SK-N-SH (cell line): ENCODE data around the gene TRIP10. TPM values are rescaled to one million over a fixed set of nuclear protein-coding genes. Genes with fewer than 3 reads are reported as not detected.
"Not testable (repeated sequence)": the region's sequence is repeated elsewhere in the genome, so short reads cannot be mapped to it uniquely, and the experiment has no call there.

Source experiments
- CTCF ChIA-PET: fragments of 300-600, 350-600 bp; formaldehyde crosslinking; extraction: SDS; loops from one replicate; lab custom pipeline; 2021; lab: Yijun Ruan, JAX
- POLR2A ChIA-PET: fragments of 350-600 bp; sonication (Branson Sonifier 250); formaldehyde crosslinking; extraction: SDS; loops from one replicate; lab custom pipeline; 2020; ENCODE audit warnings: antibody characterized with exemption, inconsistent platforms; lab: Yijun Ruan, JAX
- DNase-seq: peaks from one replicate; pipeline ENCODE4 v3.0.0; 2012
- H2AFZ ChIP-seq: fragments of 200-600 bp; sonication (generic); 2 replicates; pipeline ENCODE4 v1.8.1; 2016; ENCODE audit warnings: antibody characterized with exemption, mild to moderate bottlenecking, low read depth
- H3F3A ChIP-seq: fragments of 200-600 bp; sonication (generic); replicated peaks from 2 replicates; pipeline ENCODE3; 2016; ENCODE audit warnings: antibody characterized with exemption, mild to moderate bottlenecking; ENCODE audit not compliant: insufficient read depth
- H3K27ac ChIP-seq, 2 experiments: fragments of 200-500 bp in 1 of 2; fragments of 200-600 bp in 1 of 2; sonication (Bioruptor generic) in 1 of 2; sonication (generic), shearing (Covaris generic) in 1 of 2; 2 replicates each; pipeline versions ENCODE4 v1.5.1 to v1.6.1; 2014 to 2016; ENCODE audit warnings: low read depth in 2 of 2, inconsistent platforms in 1 of 2, low read length in 1 of 2, mild to moderate bottlenecking in 1 of 2, mixed read lengths in 1 of 2
- H3K27me3 ChIP-seq: fragments of 200-600 bp; sonication (generic), shearing (Covaris generic); 2 replicates; pipeline ENCODE4 v1.6.1; 2016; ENCODE audit warnings: mixed run types; ENCODE audit not compliant: insufficient read depth
- H3K36me3 ChIP-seq, 2 experiments: fragments of 200-500 bp in 1 of 2; fragments of 200-600 bp in 1 of 2; sonication (Bioruptor generic) in 1 of 2; sonication (generic) in 1 of 2; replicated peaks in 1 of 2; 2 replicates each; pipeline versions ENCODE3 to v1.5.1; 2014 to 2016; ENCODE audit warnings: low read length in 1 of 2, mild to moderate bottlenecking in 1 of 2; ENCODE audit not compliant: insufficient read depth in 2 of 2, control insufficient read depth in 1 of 2
- H3K4me1 ChIP-seq, 2 experiments: fragments of 200-500 bp in 1 of 2; fragments of 200-600 bp in 1 of 2; sonication (Bioruptor generic) in 1 of 2; sonication (generic), shearing (Covaris generic) in 1 of 2; 2 replicates each; pipeline versions ENCODE4 v1.5.1 to v1.6.1; 2014 to 2016; ENCODE audit warnings: low read depth in 1 of 2, low read length in 1 of 2, mixed run types in 1 of 2; ENCODE audit not compliant: insufficient read depth in 2 of 2, control insufficient read depth in 1 of 2
- H3K4me2 ChIP-seq: fragments of 200-600 bp; sonication (generic), shearing (Covaris generic); 2 replicates; pipeline ENCODE4 v1.6.1; 2017; ENCODE audit warnings: mixed run types
- H3K4me3 ChIP-seq, 2 experiments: fragments of 200-500 bp in 1 of 2; fragments of 200-600 bp in 1 of 2; sonication (Bioruptor generic) in 1 of 2; sonication (generic), shearing (Covaris generic) in 1 of 2; 2 replicates each; pipeline versions ENCODE4 v1.5.1 to v1.8.1; 2014 to 2016; ENCODE audit warnings: low read depth in 2 of 2, inconsistent platforms in 1 of 2, low read length in 1 of 2, mild to moderate bottlenecking in 1 of 2, mixed read lengths in 1 of 2, moderate library complexity in 1 of 2
- H3K79me2 ChIP-seq: fragments of 200-600 bp; sonication (generic); 2 replicates; pipeline ENCODE4 v1.8.1; 2017; ENCODE audit warnings: mild to moderate bottlenecking; ENCODE audit not compliant: insufficient read depth
- H3K9ac ChIP-seq: fragments of 200-600 bp; sonication (generic); 2 replicates; pipeline ENCODE4 v1.6.1; 2017; ENCODE audit warnings: mixed run types
- H3K9me2 ChIP-seq: fragments of 200-600 bp; sonication (generic); 2 replicates; pipeline ENCODE4 v1.6.1; 2017; ENCODE audit warnings: mixed run types
- H3K9me3 ChIP-seq: fragments of 200-600 bp; sonication (generic); 2 replicates; pipeline ENCODE4 v1.6.1; 2017; ENCODE audit warnings: mixed run types, mild to moderate bottlenecking, moderate library complexity
- H4K20me1 ChIP-seq: fragments of 200-600 bp; sonication (generic); 2 replicates; pipeline ENCODE4 v1.6.1; 2017; ENCODE audit warnings: mild to moderate bottlenecking, mixed run types; ENCODE audit not compliant: insufficient read depth
- EP300 ChIP-seq, 2 experiments: IDR thresholded peaks; 2 replicates each; pipeline versions ENCODE4 v1.4.0 to v1.6.1; 2012; ENCODE audit warnings: borderline replicate concordance in 1 of 2, low read depth in 1 of 2, low read length in 1 of 2
- EZH2phosphoT487 ChIP-seq: fragments of 200-600 bp; sonication (generic); IDR thresholded peaks from 2 replicates; pipeline ENCODE4 v1.6.1; 2017; ENCODE audit warnings: low read depth, mixed run types, mild to moderate bottlenecking, antibody characterized with exemption, moderate library complexity, borderline replicate concordance
- FOSL2 ChIP-seq: IDR thresholded peaks from 2 replicates; pipeline ENCODE4 v1.4.0; 2012; ENCODE audit warnings: low read depth, mild to moderate bottlenecking, moderate library complexity, borderline replicate concordance
- FOXM1 ChIP-seq: IDR thresholded peaks from 2 replicates; pipeline ENCODE4 v1.4.0; 2012; ENCODE audit warnings: low read depth, mild to moderate bottlenecking
- GABPA ChIP-seq: IDR thresholded peaks from 2 replicates; pipeline ENCODE4 v1.4.0; 2012; ENCODE audit warnings: low read depth, mild to moderate bottlenecking
- IRF3 ChIP-seq: fragments of 150-350 bp; IDR thresholded peaks from 2 replicates; pipeline ENCODE4 v1.6.1; 2016; ENCODE audit warnings: mild to moderate bottlenecking, low read depth, low read length
- JUND ChIP-seq: IDR thresholded peaks from 2 replicates; pipeline ENCODE4 v1.4.0; 2012
- MAX ChIP-seq: IDR thresholded peaks from 2 replicates; pipeline ENCODE4 v1.4.0; 2012; ENCODE audit warnings: low read depth
- MEF2A ChIP-seq: IDR thresholded peaks from 2 replicates; pipeline ENCODE4 v1.4.0; 2012; ENCODE audit warnings: low read depth, borderline replicate concordance
- POLR2AphosphoS5 ChIP-seq: IDR thresholded peaks from 2 replicates; pipeline ENCODE4 v1.6.1; 2012; ENCODE audit warnings: low read depth, low read length
- RXRA ChIP-seq: IDR thresholded peaks from 2 replicates; pipeline ENCODE4 v1.4.0; 2012; ENCODE audit warnings: low read depth, mild to moderate bottlenecking, borderline replicate concordance
- SIN3A ChIP-seq: IDR thresholded peaks from 2 replicates; pipeline ENCODE4 v1.6.1; 2012; ENCODE audit warnings: low read depth, mild to moderate bottlenecking, low read length, moderate library complexity, borderline replicate concordance
- SMC3 ChIP-seq: IDR thresholded peaks from 2 replicates; pipeline ENCODE4 v1.6.1; 2012; ENCODE audit warnings: low read depth, low read length, improper control_type of control experiment
- YY1 ChIP-seq: IDR thresholded peaks from 2 replicates; pipeline ENCODE4 v1.4.0; 2012; ENCODE audit warnings: low read depth, mild to moderate bottlenecking
- ZBTB33 ChIP-seq: IDR thresholded peaks from 2 replicates; pipeline ENCODE4 v1.4.0; 2012; ENCODE audit warnings: low read depth, borderline replicate concordance
- WGBS: methylation state at CpG from one replicate; pipeline ENCODE4 v1.1.6; 2017; ENCODE audit warnings: low lambda C conversion rate; 5-methylcytosine and 5-hydroxymethylcytosine counted together
- polyA plus RNA-seq, 3 experiments: library from polyadenylated mRNA; depleted of rRNA; stranded (reverse); fragments of >200 nt; gene quantifications; 2 replicates each; pipeline ENCODE4 v1.2.3, GENCODE V29; 2012

The TRIP10 gene
- polyA plus RNA-seq, 1 of the 3 experiments (the other 2 are of a cell fraction), result 42.9 TPM

GRCh38 chr19:6771648-6772027 is 32.2 kb downstream of the TRIP10 start:
- H2AFZ ChIP-seq, H3K4me3 ChIP-seq, H4K20me1 ChIP-seq, H3K36me3 ChIP-seq, CTCF ChIA-PET, H3K9me3 ChIP-seq, H3K4me2 ChIP-seq, POLR2A ChIA-PET, DNase-seq, H3K9me2 ChIP-seq, H3K79me2 ChIP-seq, H3F3A ChIP-seq, H3K27ac ChIP-seq, H3K4me1 ChIP-seq, H3K9ac ChIP-seq: not testable (repeated sequence)
- peaks cover 12% of the 10 kb centered on the region; the same call in 1 of the 2 replicates for H3K27me3 ChIP-seq
- 76% methylated on average over 7 of the region's 7 CpGs for WGBS

- 34% methylated on average over 9 of the region's 25 CpGs for WGBS
- TF ChIP-seq GABPA (no peak), FOSL2 (no peak), MAX (no peak)
- Histone ChIP-seq H4K20me1 (no peaks in the 10 kb centered on the region), H3K79me2 (no peaks in the 10 kb centered on the region), H3K27ac (no peak within 1 kb of the TSS), H3K9ac (no peak within 1 kb of the TSS), H3K9me2 (no peaks in the 10 kb centered on the region), H3K4me2 (no peak within 1 kb of the TSS), H3K4me3 (no peak within 1 kb of the TSS), H2AFZ (no peak within 1 kb of the TSS), H3K9me3 (no peaks in the 10 kb centered on the region), H3K4me1 (no peaks in the 10 kb centered on the region; a peak in 1 of 4 replicates), H3K27me3 (peaks cover 6% of the 10 kb centered on the region; the same call in 1 of the 2 replicates), H3K36me3 (no peaks in the 10 kb centered on the region), H3F3A (peaks cover 8% of the 10 kb centered on the region)
- DNase-seq, result peak; percentile 53
- ChIA-PET CTCF (no interaction called here), POLR2A (no interaction called here)
Observed at GRCh38 chr19:6772028-6772865, 32.8 kb downstream of the TRIP10 start, which contains the start of gene VAV1. VAV1 (plus strand) TSS chr19:6772708; CDS start chr19:6772808, 100 bp downstream.

- WGBS, result no CpG with 5 or more reads among the region's 14 CpGs
- ChIA-PET POLR2A (no interaction called here), CTCF (interaction anchor here (0.9 kb wide), 1 partner anchor 12 kb away, joined by 3 read pairs; no protein-coding TSS in a partner anchor)
Observed at GRCh38 chr19:6772866-6773322, 33.4 kb downstream of the TRIP10 start.

More at GRCh38 chr19:6772866-6773322, 33.4 kb downstream of the TRIP10 start:
- DNase-seq, result no peak
- Histone ChIP-seq H3K4me3 (no peak overlapping the region), H3K9me3 (no peaks in the 10 kb centered on the region), H3K4me1 (no peaks in the 10 kb centered on the region), H3K4me2 (no peak overlapping the region), H4K20me1 (no peaks in the 10 kb centered on the region), H3K27ac (no peak overlapping the region), H2AFZ (no peak overlapping the region), H3K36me3 (no peaks in the 10 kb centered on the region), H3K79me2 (no peaks in the 10 kb centered on the region), H3F3A (peaks cover 6% of the 10 kb centered on the region), H3K27me3 (0 out of 2 replicates have a peak, but pooled peaks cover 6% of the 10 kb centered on the region), H3K9ac (no peak overlapping the region), H3K9me2 (no peaks in the 10 kb centered on the region)
- TF ChIP-seq EZH2phosphoT487 (no peak), MEF2A (no peak), FOXM1 (no peak), ZBTB33 (no peak), FOSL2 (no peak), EP300 (IDR thresholded peaks at IDR 0.05; ENCODE audit: borderline replicate concordance in 1 of 2, low read depth in 1 of 2, low read length in 1 of 2) (no peak), RXRA (no peak), JUND (no peak), SMC3 (no peak), SIN3A (no peak), IRF3 (no peak), POLR2AphosphoS5 (no peak), YY1 (no peak)
